22Rv1 (cell line): ENCODE data around the gene CEP295NL.

Experiments used
- ZFX ChIP-seq: fragments of 450-650 bp; IDR thresholded peaks from 2 replicates; pipeline ENCODE4 v1.6.1; 2017; ENCODE audit warnings: antibody characterized with exemption, borderline replicate concordance
- TF ChIP-seq, protein P1 (sequence below): fragments of 450-650 bp; IDR thresholded peaks from 2 replicates; pipeline ENCODE4 v1.5.1; 2017; ENCODE audit warnings: mild to moderate bottlenecking

DNA sequence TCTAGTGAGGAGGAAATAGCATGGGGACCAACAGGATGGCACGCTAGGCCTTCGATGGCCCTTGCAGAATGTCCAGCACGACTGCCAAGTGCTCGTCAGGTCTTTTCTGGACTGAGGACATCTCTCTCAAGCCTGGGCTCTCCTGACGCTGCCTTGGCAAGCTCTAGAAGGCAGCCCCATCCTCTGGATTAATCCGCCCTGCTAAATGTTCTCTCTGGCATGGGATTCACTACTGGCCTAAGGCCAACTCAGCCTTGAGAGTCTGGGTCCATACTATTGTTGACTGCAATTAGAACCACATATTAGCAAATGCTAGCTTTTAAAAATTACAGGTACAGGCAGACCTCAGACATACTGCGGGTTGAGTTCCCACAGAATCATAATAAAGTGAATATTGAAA is 2.5 kb upstream of the CEP295NL start:
- TF ChIP-seq, protein P1, sequence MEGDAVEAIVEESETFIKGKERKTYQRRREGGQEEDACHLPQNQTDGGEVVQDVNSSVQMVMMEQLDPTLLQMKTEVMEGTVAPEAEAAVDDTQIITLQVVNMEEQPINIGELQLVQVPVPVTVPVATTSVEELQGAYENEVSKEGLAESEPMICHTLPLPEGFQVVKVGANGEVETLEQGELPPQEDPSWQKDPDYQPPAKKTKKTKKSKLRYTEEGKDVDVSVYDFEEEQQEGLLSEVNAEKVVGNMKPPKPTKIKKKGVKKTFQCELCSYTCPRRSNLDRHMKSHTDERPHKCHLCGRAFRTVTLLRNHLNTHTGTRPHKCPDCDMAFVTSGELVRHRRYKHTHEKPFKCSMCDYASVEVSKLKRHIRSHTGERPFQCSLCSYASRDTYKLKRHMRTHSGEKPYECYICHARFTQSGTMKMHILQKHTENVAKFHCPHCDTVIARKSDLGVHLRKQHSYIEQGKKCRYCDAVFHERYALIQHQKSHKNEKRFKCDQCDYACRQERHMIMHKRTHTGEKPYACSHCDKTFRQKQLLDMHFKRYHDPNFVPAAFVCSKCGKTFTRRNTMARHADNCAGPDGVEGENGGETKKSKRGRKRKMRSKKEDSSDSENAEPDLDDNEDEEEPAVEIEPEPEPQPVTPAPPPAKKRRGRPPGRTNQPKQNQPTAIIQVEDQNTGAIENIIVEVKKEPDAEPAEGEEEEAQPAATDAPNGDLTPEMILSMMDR, result no peak
- no peak for TF ChIP-seq ZFX
